Epithelial cell of prostate (primary cell): ENCODE data around the gene ZXDB.
"Not testable (repeated sequence)": the region's sequence is repeated elsewhere in the genome, so short reads cannot be mapped to it uniquely, and the experiment has no call there.

Experiments used
- DNase-seq: peaks from one replicate; pipeline ENCODE4 v3.0.0-alpha.2; 2011; ENCODE audit warnings: low read depth, low spot score
- H3K27ac ChIP-seq: fragments of 450-650 bp; 2 replicates; pipeline ENCODE4 v1.5.1; 2017; ENCODE audit warnings: mild to moderate bottlenecking

ZXDB gene

GRCh38 chrX:57591284-57592159 lies at the start of gene ZXDB:
Gene ZXDB (plus strand): TSS chrX:57592011. CDS start chrX:57592049, 38 bp downstream.
- H3K27ac ChIP-seq = peak within 1 kb of the TSS; percentile 83
- DNase-seq = peak; percentile 31

GRCh38 chrX:57565198-57565597 lies 26.6 kb upstream of the ZXDB start:
- DNase-seq = no peak
- no peak overlapping the region for H3K27ac ChIP-seq

GRCh38 chrX:57573754-57574153 lies 18.1 kb upstream of the ZXDB start:
- no peak overlapping the region for H3K27ac ChIP-seq
- DNase-seq = no peak

DNA sequence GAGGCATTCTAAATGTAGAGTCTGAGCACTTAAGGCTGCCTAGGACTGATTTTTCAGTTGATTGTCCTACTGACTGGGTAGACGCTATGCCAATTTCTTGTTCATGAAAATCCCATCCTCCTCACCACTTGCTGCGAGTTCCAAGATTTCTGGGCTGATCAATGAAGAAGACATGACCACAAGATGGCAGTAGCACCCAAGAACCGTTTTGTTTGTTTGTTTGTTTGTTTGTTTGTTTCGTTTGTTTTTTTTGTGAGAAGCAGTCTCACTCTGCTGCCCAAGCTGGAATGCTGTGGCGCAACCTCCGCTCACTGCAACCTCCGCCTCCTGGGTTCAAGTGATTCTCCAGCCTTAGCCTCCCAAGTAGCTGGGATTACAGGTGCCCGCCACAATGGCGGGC lies 8.9 kb upstream of the ZXDB start:
- not testable (repeated sequence) for H3K27ac ChIP-seq, DNase-seq

GRCh38 chrX:57583477-57583876 lies 8.3 kb upstream of the ZXDB start:
- H3K27ac ChIP-seq = no peak overlapping the region
- no peak for DNase-seq

GRCh38 chrX:57586360-57586759 lies 5.5 kb upstream of the ZXDB start:
- no peak for DNase-seq
- no peak overlapping the region for H3K27ac ChIP-seq

- no peak for DNase-seq
- H3K27ac ChIP-seq = no peak overlapping the region
Observed at GRCh38 chrX:57587062-57587461, 4.7 kb upstream of the ZXDB start.

- DNase-seq = no peak
- H3K27ac ChIP-seq = no peak overlapping the region
Observed at GRCh38 chrX:57587607-57588006, 4.2 kb upstream of the ZXDB start.

DNA sequence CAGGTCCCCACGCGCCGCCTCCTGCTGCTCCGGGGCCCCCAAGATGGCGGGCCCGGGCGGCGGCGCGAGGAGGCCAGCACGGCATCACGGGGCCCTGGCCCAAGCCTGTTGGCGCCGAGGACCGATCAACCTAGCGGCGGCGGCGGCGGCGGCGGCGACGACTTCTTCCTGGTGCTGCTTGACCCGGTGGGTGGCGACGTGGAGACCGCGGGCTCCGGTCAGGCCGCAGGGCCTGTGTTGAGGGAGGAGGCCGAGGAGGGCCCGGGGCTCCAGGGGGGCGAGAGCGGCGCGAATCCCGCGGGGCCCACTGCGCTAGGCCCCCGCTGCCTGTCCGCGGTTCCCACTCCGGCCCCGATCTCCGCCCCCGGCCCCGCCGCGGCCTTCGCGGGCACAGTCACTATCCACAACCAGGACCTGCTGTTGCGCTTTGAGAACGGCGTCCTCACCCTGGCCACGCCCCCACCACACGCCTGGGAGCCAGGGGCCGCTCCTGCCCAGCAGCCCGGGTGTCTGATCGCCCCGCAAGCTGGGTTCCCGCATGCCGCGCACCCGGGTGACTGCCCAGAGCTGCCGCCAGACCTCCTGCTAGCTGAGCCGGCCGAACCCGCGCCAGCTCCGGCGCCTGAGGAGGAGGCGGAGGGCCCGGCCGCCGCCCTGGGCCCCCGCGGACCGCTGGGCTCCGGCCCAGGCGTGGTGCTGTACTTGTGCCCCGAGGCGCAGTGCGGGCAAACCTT lies 516 bp downstream of the ZXDB start:
- peak overlapping the region; percentile 83 for H3K27ac ChIP-seq
- not testable (repeated sequence) for DNase-seq

DNA sequence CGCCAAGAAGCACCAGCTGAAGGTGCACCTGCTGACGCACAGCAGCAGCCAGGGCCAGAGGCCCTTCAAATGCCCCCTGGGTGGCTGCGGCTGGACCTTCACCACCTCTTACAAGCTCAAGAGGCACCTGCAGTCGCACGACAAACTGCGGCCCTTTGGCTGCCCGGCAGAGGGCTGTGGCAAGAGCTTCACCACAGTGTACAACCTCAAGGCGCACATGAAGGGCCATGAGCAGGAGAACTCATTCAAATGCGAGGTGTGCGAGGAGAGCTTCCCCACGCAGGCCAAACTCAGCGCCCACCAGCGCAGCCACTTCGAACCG lies 1.0 kb downstream of the ZXDB start:
- H3K27ac ChIP-seq = peak overlapping the region; percentile 83
- not testable (repeated sequence) for DNase-seq

DNA sequence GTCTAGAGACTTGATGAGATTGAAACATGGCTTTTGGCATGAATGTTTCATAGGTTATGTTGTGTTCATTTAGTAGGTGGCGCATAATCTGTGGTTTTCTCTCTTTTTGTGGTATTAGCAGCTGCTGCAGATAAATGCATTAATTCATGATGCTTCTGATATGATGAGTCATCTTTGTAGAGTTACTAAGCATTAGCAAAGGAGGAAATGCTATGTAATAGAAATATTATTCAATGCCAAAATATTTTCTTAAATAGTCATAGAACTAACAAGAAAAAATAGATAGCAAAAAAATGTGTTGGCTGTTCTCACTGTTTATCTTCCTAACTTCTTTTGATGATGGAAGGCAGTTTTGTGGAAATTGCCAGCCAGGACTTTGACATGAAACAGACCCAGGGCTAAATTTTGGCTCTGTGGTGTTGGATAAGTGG lies 3.6 kb downstream of the ZXDB start:
- H3K27ac ChIP-seq = peak overlapping the region; percentile 74
- no peak for DNase-seq

GRCh38 chrX:57596109-57596508 lies 4.3 kb downstream of the ZXDB start:
- DNase-seq = no peak
- H3K27ac ChIP-seq = peak overlapping the region; percentile 74

DNA sequence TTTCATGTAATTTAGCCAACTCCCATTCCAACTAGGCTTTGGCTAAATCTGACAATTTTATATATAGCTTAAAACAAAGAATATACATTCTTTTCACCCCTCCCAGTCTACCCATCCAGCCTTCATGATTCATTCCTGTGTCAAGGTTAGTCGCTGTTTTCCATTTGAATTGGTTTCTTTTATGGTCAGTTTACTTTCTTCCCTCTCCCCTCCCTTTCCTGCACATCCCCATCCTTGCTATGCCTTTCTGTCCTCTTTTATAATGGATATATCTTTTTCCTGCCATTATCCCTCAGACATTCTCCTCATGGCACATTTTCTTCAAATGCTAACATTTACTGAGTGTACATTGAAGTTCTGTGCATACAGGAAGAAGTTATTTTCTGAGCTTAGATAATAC lies 4.7 kb downstream of the ZXDB start:
- H3K27ac ChIP-seq = peak overlapping the region; percentile 74
- no peak for DNase-seq

DNA sequence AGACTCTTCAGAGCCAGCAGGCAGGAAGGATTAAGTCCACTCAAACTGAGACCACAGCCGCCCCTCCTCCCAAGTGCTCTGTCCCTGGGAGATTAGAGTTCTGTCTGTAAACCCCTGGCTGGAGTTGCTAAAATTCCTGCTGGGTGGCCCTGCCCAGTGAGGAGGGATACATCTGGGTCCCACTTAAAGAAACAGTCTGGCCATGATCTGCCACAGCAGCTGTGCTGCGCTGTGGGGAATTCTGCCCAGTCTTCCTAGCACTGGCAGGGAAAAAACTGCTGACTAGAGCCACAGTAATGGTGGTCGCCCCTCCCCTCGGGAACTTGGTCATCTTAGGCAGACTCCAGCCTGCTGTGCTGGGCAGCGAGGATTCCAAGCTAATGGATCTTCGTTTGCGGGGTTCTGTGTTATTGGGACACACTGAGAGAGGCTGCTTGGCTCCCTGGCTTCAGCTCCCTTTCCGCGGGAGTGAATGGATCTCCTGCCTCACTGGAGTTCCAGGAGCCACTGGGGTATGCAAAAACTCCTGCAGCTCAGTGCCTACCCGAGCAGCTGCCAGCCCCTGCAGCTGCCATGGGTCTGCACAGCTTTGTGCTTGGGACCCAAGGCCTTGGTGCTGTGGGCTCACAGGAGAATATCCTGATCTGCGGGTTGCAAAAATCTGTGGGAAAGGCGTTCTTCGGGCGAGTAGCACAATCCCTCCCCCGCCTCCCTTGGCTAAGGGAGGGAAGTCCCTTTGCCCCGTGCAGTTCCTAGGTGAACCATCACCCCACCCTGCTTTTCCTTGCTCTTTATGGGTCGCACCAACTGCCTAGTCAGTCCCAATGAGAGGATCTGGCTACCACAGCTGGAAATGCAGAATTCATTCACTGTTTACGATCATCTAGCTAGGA lies 15.7 kb downstream of the ZXDB start:
- no peak for DNase-seq
- no peak overlapping the region for H3K27ac ChIP-seq

GRCh38 chrX:57613351-57613750 lies 21.5 kb downstream of the ZXDB start:
- H3K27ac ChIP-seq, DNase-seq: not testable (repeated sequence)

DNA sequence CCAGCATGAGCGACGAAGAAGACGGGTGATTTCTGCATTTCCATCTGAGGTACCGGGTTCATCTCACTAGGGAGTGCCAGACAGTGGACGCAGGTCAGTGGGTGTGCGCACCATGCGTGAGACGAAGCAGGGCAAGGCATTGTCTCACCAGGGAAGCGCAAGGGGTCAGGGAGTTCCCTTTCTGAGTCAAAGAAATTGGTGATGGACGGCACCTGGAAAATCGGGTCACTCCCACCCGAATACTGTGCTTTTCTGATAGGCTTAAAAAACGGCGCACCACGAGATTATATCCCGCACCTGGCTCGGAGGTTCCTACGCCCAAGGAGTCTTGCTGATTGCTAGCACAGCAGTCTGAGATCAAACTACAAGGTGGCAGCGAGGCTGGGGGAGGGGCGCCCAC lies 37.6 kb downstream of the ZXDB start:
- H3K27ac ChIP-seq, DNase-seq: not testable (repeated sequence)

GRCh38 chrX:57640674-57641016 lies 48.8 kb downstream of the ZXDB start:
- DNase-seq = no peak
- no peak overlapping the region for H3K27ac ChIP-seq

DNA sequence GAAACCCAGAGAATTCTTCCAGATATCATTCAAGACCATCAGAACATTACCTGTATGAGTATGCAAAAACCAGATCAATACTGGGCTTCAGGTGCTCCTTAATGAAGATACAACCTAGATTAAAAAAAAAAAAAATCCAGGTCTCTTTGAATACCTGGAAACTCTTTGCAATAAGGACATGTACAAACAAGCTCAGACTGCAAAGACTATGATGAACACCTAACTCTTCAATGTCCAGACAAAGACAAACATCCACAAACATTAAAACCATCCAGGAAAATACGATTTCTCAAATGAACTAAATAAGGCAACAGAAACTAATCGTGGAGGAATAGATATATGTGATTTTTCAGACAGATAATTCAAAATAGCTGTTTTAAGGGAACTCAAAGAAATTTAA lies 49.5 kb downstream of the ZXDB start:
- DNase-seq = peak; percentile 16
- H3K27ac ChIP-seq = peak overlapping the region; percentile 62

DNA sequence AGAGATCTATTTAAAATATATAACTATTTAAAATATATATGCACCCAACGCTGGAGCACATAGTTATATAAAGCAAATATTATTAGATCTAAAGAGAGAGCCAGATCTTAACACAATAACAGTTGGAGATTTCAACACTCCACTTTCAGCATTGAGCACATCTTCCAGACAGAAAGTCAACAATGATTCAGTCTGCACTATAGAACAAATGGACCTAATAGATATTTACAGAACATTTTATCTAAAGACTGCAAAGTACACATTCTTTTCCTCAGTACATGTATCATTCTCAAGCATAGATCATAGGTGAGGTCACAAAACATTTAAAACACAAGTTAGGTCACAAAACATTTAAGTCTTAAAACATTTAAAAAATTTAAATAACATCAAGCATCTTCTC lies 51.9 kb downstream of the ZXDB start:
- peak; percentile 31 for DNase-seq
- peak overlapping the region; percentile 31 for H3K27ac ChIP-seq

- H3K27ac ChIP-seq = no peak overlapping the region
- DNase-seq = no peak
Observed at GRCh38 chrX:57647020-57647419, 55.2 kb downstream of the ZXDB start.
